Peyer's patch (tissue), 4 donors: Measurements from ENCODE around the gene MGAT5. TPM values are rescaled to one million over a fixed set of nuclear protein-coding genes. Genes with fewer than 3 reads are reported as not detected.

Source experiments
- DNase-seq, 3 donors: peaks; one replicate each; pipeline ENCODE4 v3.0.0-alpha.2; 2017 to 2019
- H3K27ac ChIP-seq, 4 donors: fragments of 200-600 bp; sonication (generic); one replicate each; pipeline ENCODE4 v1.5.1; 2016 to 2019
- H3K27me3 ChIP-seq, 2 donors: fragments of 200-600 bp; sonication (generic); one replicate each; pipeline ENCODE4 v1.5.1; 2019
- H3K36me3 ChIP-seq, 3 donors: fragments of 200-600 bp; sonication (generic); one replicate each; pipeline ENCODE4 v1.5.1; 2016 to 2019
- H3K4me1 ChIP-seq, 4 donors: fragments of 200-600 bp; sonication (generic); one replicate each; pipeline ENCODE4 v1.5.1; 2016 to 2019
- H3K4me3 ChIP-seq, 4 donors: fragments of 200-600 bp; sonication (generic); 1 replicate in 3 of 4; 2 replicates in 1 of 4; pipeline ENCODE4 v1.5.1; 2016 to 2019; ENCODE audit warnings: mild to moderate bottlenecking in 1 of 4
- H3K9me3 ChIP-seq, 4 donors: fragments of 200-600 bp; sonication (generic); one replicate each; pipeline ENCODE4 v1.5.1; 2016 to 2019; ENCODE audit warnings: mild to moderate bottlenecking in 1 of 4
- CTCF ChIP-seq, 6 experiments: fragments of 450-650 bp in 4 of 6; fragments of 200-600 bp in 2 of 6; sonication (generic) in 1 of 6; IDR thresholded peaks; one replicate each; pipeline ENCODE4 v1.5.1; 2017 to 2019; ENCODE audit warnings: antibody characterized with exemption in 6 of 6, mild to moderate bottlenecking in 3 of 6, moderate library complexity in 1 of 6
- POLR2A ChIP-seq, 2 donors: fragments of 450-650 bp; IDR thresholded peaks; one replicate each; pipeline ENCODE4 v1.5.1; 2017; ENCODE audit warnings: antibody characterized with exemption in 2 of 2, mild to moderate bottlenecking in 2 of 2, moderate library complexity in 2 of 2
- total RNA-seq, 4 donors: library from RNA; depleted of rRNA; stranded (reverse); fragments of >200 nt; gene quantifications; one replicate each; pipeline ENCODE4 v1.1.0, GENCODE V29; 2016

Gene MGAT5
- total RNA-seq, 4 donors from 2014 or later = 106 to 182 (median 117) TPM

- no peaks in the 10 kb centered on the region for H3K4me1 ChIP-seq
- peak in 1 of 3 donors; percentile 38 for DNase-seq
Measured at GRCh38 chr2:134455426-134455825, 201.6 kb downstream of the MGAT5 start.

DNA sequence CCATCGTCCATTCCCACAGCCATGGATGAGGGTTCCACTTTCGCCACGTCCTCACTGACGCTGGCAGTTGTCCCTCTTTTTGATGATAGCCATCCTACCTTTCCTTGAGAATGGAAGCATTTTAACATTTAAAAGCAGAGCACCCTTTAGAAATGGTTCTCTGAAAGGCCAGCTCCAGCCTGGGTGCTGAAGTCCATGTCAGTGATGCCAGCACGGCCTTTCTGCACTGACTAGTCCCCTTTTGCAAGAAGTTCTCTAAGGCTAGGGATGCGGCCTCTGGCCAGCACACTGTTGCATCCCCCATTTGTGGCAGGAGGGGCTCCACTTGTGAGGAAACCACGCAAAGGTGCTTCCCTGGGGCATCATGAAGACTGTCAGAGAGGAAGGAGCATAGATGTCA, 203.5 kb downstream of the MGAT5 start:
- Histone ChIP-seq H3K9me3 (no peaks in the 10 kb centered on the region), H3K4me3 (no peak overlapping the region), H3K27ac (no peak overlapping the region), H3K4me1 (no peaks in the 10 kb centered on the region), H3K36me3 (peaks cover 0 to 15% (median 0%) of the 10 kb centered on the region in 3 donors), H3K27me3 (no peaks in the 10 kb centered on the region)
- DNase-seq = peak in 1 of 3 donors; percentile 39
- TF ChIP-seq POLR2A (IDR thresholded peaks at IDR 0.05) (no peak), CTCF (IDR thresholded peaks at IDR 0.05) (no peak)

More at GRCh38 chr2:134455426-134455825, 201.6 kb downstream of the MGAT5 start:
- Histone ChIP-seq H3K9me3 (no peaks in the 10 kb centered on the region), H3K4me3 (no peak overlapping the region), H3K27ac (no peak overlapping the region), H3K27me3 (no peaks in the 10 kb centered on the region), H3K36me3 (peaks cover 0 to 16% (median 0%) of the 10 kb centered on the region in 3 donors)
- no peak for TF ChIP-seq POLR2A (IDR thresholded peaks at IDR 0.05)
- no peak for TF ChIP-seq CTCF (IDR thresholded peaks at IDR 0.05)

DNA sequence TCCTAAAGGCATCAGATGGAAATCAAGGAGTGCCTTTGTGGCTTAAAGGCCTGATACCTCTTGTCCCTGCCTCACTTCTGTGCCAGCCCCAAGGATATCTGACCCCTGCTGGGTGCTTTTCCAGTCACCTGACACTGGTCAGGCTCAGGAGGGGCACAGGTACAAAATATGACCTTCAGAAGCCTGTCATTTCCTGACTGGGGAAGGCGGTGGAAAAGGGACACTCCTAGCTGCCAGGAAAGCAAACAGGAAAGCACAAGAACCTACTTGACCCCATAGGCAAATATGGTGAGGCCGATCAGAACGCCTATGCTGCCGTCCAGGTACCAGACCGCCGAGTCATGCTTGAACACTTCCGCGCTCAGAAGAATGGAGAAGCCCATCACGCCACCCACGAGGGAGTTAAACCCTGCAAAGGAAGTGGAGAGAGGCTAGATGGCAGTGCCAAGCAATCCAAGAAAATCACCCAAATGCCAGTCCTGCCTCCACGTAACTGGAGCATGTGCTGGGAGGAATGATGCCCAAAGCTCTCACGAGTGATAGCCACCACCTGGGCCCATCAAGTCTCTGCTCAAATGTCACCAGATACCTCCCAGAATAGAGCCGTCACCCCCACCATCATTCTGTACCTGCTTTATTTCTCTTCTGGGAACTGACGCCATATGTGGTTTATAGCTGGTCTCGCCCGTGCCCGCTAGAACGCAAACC, 204.0 kb downstream of the MGAT5 start:
- DNase-seq = peak in 1 of 3 donors; percentile 38
- H3K4me1 ChIP-seq = no peaks in the 10 kb centered on the region
- no peaks in the 10 kb centered on the region for H3K27me3 ChIP-seq
- H3K27ac ChIP-seq = no peak overlapping the region
- TF ChIP-seq CTCF (IDR thresholded peaks at IDR 0.05) (no peak), POLR2A (IDR thresholded peaks at IDR 0.05) (no peak)
- H3K36me3 ChIP-seq = peaks cover 0 to 14% (median 0%) of the 10 kb centered on the region in 3 donors
- no peak overlapping the region for H3K4me3 ChIP-seq
- no peaks in the 10 kb centered on the region for H3K9me3 ChIP-seq

GRCh38 chr2:134458473-134458853, 204.6 kb downstream of the MGAT5 start:
- Histone ChIP-seq H3K36me3 (peaks cover 0 to 8% (median 0%) of the 10 kb centered on the region in 3 donors), H3K27me3 (no peaks in the 10 kb centered on the region), H3K9me3 (no peaks in the 10 kb centered on the region), H3K4me3 (no peak overlapping the region), H3K27ac (no peak overlapping the region), H3K4me1 (no peaks in the 10 kb centered on the region)
- no peak for DNase-seq
- no peak for TF ChIP-seq CTCF (IDR thresholded peaks at IDR 0.05)

GRCh38 chr2:134458950-134459349, 205.1 kb downstream of the MGAT5 start:
- Histone ChIP-seq H3K27me3 (no peaks in the 10 kb centered on the region), H3K9me3 (no peaks in the 10 kb centered on the region), H3K4me1 (no peaks in the 10 kb centered on the region), H3K36me3 (peaks cover 0 to 6% (median 0%) of the 10 kb centered on the region in 3 donors), H3K4me3 (no peak overlapping the region), H3K27ac (no peak overlapping the region)
- peak in 1 of 3 donors; percentile 43 for DNase-seq
- TF ChIP-seq CTCF (IDR thresholded peaks at IDR 0.05) = no peak
- no peak for TF ChIP-seq POLR2A (IDR thresholded peaks at IDR 0.05)
